ENCODE results near the gene LPAR2.

- TF ChIP-seq CTCF (IDR thresholded peaks at IDR 0.05; ENCODE audit: low read length), result no peak
- TF ChIP-seq EZH2 (IDR thresholded peaks at IDR 0.05; ENCODE audit: borderline replicate concordance, low read length), result no peak
These were observed 31.7 kb upstream of the LPAR2 start for GRCh38 chr19:19659646-19660245.

All from OCI-LY1 (cell line).